Stimulated activated CD8-positive, alpha-beta memory T cell treated with anti-CD3 and anti-CD28 coated beads, Interleukin-15, amount 100 ng/mL, for 1 hour (primary cell): ENCODE data around the gene ISOC1.
A peak's percentile ranks its signal among the peaks of the same experiment; 100 is the strongest.

ENCODE experiments used
- DNase-seq: peaks from one replicate; pipeline ENCODE4 v3.0.0-alpha.2; 2020; ENCODE audit warnings: low read depth

Gene ISOC1

GRCh38 chr5:129094087-129094923, at the start of gene ISOC1:
TSS of gene ISOC1 (plus strand) at chr5:129094749. CDS start at chr5:129094767, 18 bp downstream.
- peak; percentile 76 for DNase-seq

DNA sequence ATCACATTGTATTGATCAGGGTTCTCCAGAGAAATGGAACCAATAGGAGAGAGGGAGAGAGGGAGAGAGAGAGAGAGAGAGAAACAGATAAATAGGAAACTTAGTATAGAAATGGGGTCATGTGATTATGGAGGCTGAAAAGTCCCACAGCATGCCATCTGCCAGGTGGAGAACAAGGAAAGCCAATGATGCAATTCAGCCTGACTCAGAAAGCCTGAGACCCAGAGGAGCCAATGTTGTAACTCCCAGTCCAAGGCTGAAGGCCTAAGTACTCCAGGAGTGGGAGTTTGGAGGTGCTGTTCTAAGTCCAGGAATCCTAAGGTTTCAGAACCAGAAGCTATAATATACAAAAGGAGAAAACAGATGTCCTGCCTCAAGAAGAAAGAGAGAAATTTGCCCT, 48.4 kb upstream of the ISOC1 start:
- DNase-seq = no peak

- no peak for DNase-seq
Observed at GRCh38 chr5:129048509-129048908, 46.0 kb upstream of the ISOC1 start.

GRCh38 chr5:129049126-129049799, 45.3 kb upstream of the ISOC1 start:
- no peak for DNase-seq

DNA sequence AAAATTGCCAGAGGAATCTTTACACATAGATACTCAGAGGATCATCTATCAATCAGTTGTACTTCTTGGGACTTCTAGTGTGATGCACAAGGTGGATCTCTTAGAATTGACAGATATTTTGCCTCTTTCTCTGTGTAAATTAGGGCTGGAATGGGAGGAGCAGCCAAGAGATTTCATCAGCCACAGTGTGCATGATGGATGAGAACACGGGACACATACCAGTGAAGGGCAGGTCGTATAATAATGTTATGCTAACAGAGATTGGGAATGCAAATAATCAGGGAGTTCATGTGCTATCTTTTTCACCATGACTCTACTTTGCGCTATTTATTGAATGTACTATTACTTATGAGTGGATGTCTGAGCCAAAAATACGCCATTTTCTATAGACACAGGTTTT, 43.3 kb upstream of the ISOC1 start:
- no peak for DNase-seq

GRCh38 chr5:129053438-129053837, 41.1 kb upstream of the ISOC1 start:
- DNase-seq = no peak

DNA sequence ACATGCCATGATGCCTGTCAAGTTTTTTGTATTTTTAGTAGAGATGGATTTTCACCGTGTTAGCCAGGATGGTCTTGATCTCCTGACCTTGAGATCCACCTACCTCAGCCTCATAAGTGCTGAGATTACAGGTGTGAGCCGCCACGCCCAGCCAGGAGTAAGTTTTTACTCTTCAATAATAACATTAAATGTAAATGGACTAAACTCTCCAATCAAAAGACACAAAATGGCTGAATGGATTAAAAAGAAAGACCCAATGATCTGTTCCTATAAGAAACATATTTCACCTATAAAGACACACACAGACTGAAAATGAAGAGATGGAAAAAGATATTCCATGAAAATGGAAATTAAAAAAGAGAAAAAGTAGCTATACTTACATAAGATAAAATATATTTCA, 37.2 kb upstream of the ISOC1 start:
- no peak for DNase-seq

DNA sequence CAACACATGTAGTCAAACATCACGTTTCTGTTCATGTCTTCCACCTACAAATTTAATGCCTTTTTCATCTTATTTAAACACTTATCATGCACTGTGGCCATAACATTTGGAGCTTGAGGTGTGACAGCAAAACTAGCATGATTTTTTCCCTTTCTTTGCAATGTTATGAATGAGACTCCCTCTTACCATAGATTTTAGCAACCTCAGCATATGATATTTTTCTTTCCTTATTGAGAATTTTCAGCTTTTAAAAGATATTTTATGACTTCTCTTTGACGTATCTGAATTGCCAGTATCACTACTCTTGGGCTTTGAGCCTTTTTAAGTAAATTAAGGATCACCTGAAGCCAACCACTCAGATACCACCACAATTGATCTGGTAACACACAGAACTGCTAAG, 32.7 kb upstream of the ISOC1 start:
- no peak for DNase-seq

GRCh38 chr5:129063483-129064113, 31.0 kb upstream of the ISOC1 start:
- no peak for DNase-seq

DNA sequence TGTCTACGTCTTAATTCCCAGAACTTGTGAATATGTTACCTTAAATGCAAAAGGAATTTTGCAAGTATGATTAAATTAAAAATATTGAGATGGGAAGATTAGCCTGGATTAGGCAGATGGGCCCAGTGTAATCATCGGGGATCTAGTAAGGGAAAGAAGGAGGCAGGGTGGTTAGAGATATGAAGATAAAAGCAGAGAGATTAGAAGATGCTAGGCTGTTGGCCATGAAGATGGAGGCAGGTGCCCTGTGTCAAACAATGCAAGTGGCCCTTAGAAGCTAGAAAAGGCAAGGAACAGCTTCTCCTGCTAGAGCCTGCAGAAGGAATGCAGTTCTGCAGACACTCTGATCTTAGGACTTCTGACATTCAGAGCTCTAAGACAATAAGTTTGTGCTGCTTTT, 28.8 kb upstream of the ISOC1 start:
- DNase-seq = no peak

- DNase-seq = no peak
Observed at GRCh38 chr5:129067745-129068144, 26.8 kb upstream of the ISOC1 start.

DNA sequence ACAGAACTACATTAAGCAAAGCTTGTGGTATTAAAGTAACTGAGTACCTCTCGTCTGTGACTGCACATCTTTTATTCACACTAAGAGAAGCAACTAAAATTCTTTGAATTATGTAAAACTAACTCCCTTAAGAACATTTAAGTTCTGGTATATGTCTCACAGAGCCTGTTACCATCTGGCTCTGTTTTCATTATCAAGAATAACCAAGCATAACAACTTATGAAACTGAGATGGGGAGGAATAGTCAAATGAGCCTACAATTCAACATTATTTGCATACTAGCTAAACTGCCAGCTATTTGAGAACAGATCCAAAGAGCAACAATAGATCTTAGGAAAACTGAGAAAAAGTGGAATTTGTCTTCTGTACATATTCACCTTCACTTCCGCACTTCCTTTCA, 25.3 kb upstream of the ISOC1 start:
- DNase-seq = no peak

- no peak for DNase-seq
Observed at GRCh38 chr5:129073111-129073510, 21.4 kb upstream of the ISOC1 start.

DNA sequence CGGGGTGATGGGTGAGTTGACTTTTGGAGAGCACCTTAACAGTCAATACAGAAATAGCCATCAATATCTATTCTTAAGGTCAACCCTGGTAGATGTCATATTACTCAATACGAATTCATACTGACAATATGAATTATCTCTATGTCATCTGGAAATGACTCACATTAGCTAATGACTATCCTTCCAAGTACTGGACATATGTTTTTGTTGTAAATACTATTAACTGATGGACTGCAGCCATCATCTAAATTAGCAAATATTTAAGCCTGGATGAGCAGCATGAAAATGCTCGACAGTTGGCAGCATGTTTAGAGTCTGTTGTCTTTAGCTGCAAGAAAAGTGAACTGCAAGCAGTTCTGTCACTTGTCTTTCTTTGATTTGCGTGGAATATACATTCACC, 19.6 kb upstream of the ISOC1 start:
- DNase-seq = no peak

DNA sequence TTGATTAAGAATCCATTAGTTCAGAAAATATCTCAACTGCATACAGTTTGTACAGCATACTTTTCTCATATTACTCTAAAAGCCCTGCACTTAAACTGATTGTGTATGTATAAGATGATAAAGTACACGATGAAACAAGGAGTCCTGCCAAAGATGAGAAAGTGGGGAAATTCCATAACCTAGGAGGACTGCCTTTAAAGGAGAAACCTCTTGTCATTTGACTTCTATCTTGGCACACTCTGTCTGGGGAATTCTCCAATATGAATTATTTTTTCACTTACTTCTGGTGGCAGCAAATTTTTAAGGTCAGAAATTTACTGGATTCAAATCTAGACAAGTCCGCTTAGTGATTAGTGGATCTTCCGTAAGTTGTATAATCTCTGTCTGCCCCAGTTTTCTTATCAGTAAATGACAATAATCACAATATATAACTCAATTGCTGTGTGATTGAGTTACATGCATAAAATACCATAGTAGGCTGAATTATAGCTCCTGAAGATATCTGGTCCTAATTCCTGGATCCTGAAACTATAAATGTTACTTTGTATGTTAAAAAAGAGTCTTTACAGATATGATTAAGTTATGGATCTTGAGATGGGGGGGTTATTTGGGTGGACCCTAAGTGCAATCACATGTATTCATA, 17.0 kb upstream of the ISOC1 start:
- DNase-seq = no peak

DNA sequence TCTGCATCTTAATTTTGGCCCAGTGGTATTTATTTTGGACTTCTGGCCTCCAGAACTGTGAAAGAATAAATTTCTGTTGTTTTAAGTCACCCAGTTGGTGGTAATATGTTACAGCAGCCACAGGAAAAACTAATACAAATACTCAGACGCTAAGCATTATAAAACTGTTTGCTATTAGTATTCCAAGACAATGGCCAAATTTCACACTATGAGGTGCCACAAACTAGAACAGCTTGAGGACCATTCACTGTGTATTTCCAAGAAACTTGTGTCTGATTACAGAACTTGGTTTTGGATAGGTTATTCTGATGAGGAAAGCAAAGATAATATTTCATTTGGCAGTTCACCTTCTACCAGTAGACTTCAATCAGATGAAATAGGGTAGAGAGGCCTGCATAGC, 16.3 kb upstream of the ISOC1 start:
- DNase-seq = no peak

DNA sequence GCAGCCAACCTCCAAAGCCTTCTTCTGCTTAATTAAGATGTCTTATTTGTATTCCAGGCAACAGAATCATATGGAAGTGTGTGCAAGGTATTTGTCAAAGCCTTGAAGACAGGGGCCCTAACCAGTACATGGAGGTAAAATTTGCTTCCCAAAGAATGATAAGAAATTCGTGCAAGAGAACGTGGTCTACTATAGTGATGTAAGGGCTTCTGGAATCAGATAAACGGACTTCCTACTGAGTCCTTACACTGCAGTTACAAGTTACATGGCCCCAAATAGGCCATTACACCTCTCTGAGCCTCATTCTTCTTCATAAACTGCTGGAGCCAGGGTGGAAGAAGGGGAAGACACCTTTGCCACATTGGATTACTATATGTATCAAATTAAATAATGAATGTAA, 15.9 kb upstream of the ISOC1 start:
- DNase-seq = no peak

DNA sequence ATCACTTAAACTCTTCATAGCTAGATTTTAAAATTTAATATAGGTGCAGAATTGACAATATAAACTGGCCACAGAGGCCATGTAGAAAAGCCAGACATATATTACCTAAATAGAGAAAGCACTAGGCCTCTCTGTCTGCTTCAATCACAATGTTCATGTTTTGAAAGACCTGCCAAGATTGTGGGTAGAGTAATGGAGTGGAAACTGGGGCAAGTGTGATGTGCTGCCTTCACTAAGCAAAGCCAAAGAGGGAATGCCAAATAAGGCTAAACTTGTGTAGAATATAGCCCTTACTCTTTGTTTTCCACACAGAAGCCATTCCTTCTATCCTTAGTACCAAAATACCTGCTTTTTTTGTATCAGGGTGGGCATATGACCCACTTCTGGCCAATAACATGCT, 15.1 kb upstream of the ISOC1 start:
- no peak for DNase-seq

- no peak for DNase-seq
Observed at GRCh38 chr5:129080766-129081165, 13.8 kb upstream of the ISOC1 start.

DNA sequence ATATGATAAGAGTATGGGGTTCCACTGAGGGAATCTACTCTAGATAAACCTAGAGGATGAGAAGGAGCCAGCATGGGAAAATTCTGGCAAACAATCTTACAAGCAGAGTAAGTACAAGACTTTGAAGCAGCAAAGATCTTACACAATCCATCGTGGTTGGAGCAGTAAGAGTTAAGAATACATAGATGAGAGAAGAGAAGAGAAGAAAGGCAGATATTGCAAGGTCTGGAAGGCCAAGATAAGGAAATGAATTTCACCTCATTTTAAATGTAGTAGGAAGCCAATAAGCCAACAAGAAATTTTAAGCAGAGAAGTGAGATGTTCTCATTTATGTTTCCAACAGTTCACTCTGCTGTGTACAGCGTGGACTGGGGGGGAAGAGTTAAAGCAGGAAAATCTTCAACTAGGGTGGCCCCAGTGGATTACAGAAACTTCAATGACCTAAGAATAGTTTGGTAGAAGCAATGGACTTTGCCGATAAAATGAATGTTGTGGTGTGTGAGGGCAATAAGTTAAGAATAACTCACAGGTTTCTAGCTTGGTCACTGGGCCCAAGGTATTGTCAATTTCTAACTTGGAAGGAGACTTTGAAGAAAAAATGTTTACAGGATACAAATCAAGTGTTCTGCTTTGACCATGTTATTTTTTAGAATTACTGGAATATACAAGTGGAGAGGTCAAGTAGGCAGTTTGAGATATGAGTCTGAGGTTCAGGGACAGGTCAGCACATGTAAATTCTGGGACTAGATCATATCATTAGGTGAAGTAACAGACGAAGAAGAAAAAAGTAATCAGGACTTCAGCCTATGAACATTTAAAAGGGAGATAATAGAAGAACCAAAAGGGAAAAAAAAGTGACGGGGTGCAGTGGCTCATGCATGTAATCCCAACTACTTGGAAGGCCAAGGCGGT, 12.1 kb upstream of the ISOC1 start:
- no peak for DNase-seq
